ENCODE data around the gene ITPKA.

- no peak for TF ChIP-seq CTCF (IDR thresholded peaks at IDR 0.05)
- no peak for TF ChIP-seq EZH2 (IDR thresholded peaks at IDR 0.05; ENCODE audit: borderline replicate concordance, insufficient read depth, low read depth, low read length, poor library complexity, severe bottlenecking)
These were observed 2.3 kb downstream of the ITPKA start for GRCh38 chr15:41495736-41496599.

Measured in B cell (primary cell).